Measurements from ENCODE around the gene FCER1G. TPM values are rescaled to one million over a fixed set of nuclear protein-coding genes. Genes with fewer than 3 reads are reported as not detected.

FCER1G gene
- polyA plus RNA-seq, 3 donors = 2,686 to 4,191 (median 2,715) TPM

GRCh38 chr1:161173711-161174110 lies 41.4 kb upstream of the FCER1G start:
- intact Hi-C loops (cut with micrococcal nuclease) = no loop called here
- Mint-ChIP-seq H3K4me3 (no peak overlapping the region), H3K9me3 (no peaks in the 10 kb centered on the region), H3K27ac (peak overlapping the region in 1 of 7 donors; percentile 1), H3K4me1 (peaks cover 23% of the 10 kb centered on the region), H3K27me3 (ENCODE audit: low read depth in 3 of 3) (no peaks in the 10 kb centered on the region), H3K36me3 (peaks cover 61 to 70% of the 10 kb centered on the region in 2 donors)
- no peak for TF ChIP-seq CTCF (IDR thresholded peaks at IDR 0.05)
- no peak for DNase-seq
- no peak overlapping the region for H3K27ac ChIP-seq (ENCODE audit: low read depth in 1 of 2, low read length in 2 of 2)
- H3K27me3 ChIP-seq (ENCODE audit: control insufficient read depth in 2 of 2, insufficient read depth in 2 of 2, low read length in 2 of 2) = no peaks in the 10 kb centered on the region
- H3K4me2 ChIP-seq (replicated peaks; ENCODE audit: extremely low read depth, low read length, poor library complexity, severe bottlenecking) = no peak overlapping the region
- H2AFZ ChIP-seq (ENCODE audit: insufficient read depth, low read depth, low read length, poor library complexity, severe bottlenecking) = no peak overlapping the region
- peaks cover 20 to 23% of the 10 kb centered on the region in 2 donors for H3K4me1 ChIP-seq (ENCODE audit: control insufficient read depth in 1 of 2, insufficient read depth in 2 of 2, low read length in 2 of 2)
- WGBS (ENCODE audit: insufficient coverage) = 95% methylated on average over 7 of the region's 11 CpGs
- H3K79me2 ChIP-seq (ENCODE audit: insufficient read depth, low read length) = peaks cover 19% of the 10 kb centered on the region
- no peak overlapping the region for H3K4me3 ChIP-seq (replicated peaks in 1 of 3; ENCODE audit: low read depth in 2 of 3, low read length in 3 of 3)
- no peak overlapping the region for H3K9ac ChIP-seq (ENCODE audit: insufficient read depth, low read length, poor library complexity, severe bottlenecking)
- no peaks in the 10 kb centered on the region for H3K9me3 ChIP-seq (replicated peaks in 1 of 2; ENCODE audit: control insufficient read depth in 1 of 2, insufficient read depth in 1 of 2, low read length in 2 of 2)
- H3K36me3 ChIP-seq (replicated peaks in 1 of 2; ENCODE audit: control insufficient read depth in 1 of 2, insufficient read depth in 2 of 2, low read length in 2 of 2) = peaks cover 55 to 72% of the 10 kb centered on the region in 2 donors
- H4K20me1 ChIP-seq (ENCODE audit: insufficient read depth, low read length) = no peaks in the 10 kb centered on the region

GRCh38 chr1:161174911-161175310 lies 40.2 kb upstream of the FCER1G start:
- H3K4me3 ChIP-seq (replicated peaks in 1 of 3; ENCODE audit: low read depth in 2 of 3, low read length in 3 of 3) = no peak overlapping the region
- no peaks in the 10 kb centered on the region for H3K9me3 ChIP-seq (replicated peaks in 1 of 2; ENCODE audit: control insufficient read depth in 1 of 2, insufficient read depth in 1 of 2, low read length in 2 of 2)
- 99% methylated on average over 10 of the region's 11 CpGs for WGBS (ENCODE audit: insufficient coverage)
- H4K20me1 ChIP-seq (ENCODE audit: insufficient read depth, low read length) = no peaks in the 10 kb centered on the region
- H3K4me1 ChIP-seq (ENCODE audit: control insufficient read depth in 1 of 2, insufficient read depth in 2 of 2, low read length in 2 of 2) = peaks cover 20 to 23% of the 10 kb centered on the region in 2 donors
- no peak for DNase-seq
- peak overlapping the region in 1 of 7 donors; percentile 8 for H3K27ac Mint-ChIP-seq
- H3K27me3 Mint-ChIP-seq (ENCODE audit: low read depth in 3 of 3) = no peaks in the 10 kb centered on the region
- no peaks in the 10 kb centered on the region for H3K9me3 Mint-ChIP-seq
- H3K36me3 Mint-ChIP-seq = peaks cover 55 to 61% of the 10 kb centered on the region in 2 donors
- no peak overlapping the region for H3K27ac ChIP-seq (ENCODE audit: low read depth in 1 of 2, low read length in 2 of 2)
- no peak overlapping the region for H3K4me2 ChIP-seq (replicated peaks; ENCODE audit: extremely low read depth, low read length, poor library complexity, severe bottlenecking)
- no peak overlapping the region for H3K9ac ChIP-seq (ENCODE audit: insufficient read depth, low read length, poor library complexity, severe bottlenecking)
- peaks cover 55 to 61% of the 10 kb centered on the region in 2 donors for H3K36me3 ChIP-seq (replicated peaks in 1 of 2; ENCODE audit: control insufficient read depth in 1 of 2, insufficient read depth in 2 of 2, low read length in 2 of 2)
- H3K4me1 Mint-ChIP-seq = peaks cover 23% of the 10 kb centered on the region
- H3K27me3 ChIP-seq (ENCODE audit: control insufficient read depth in 2 of 2, insufficient read depth in 2 of 2, low read length in 2 of 2) = no peaks in the 10 kb centered on the region
- H3K4me3 Mint-ChIP-seq = no peak overlapping the region
- intact Hi-C loops (cut with micrococcal nuclease) = no loop called here
- no peak overlapping the region for H2AFZ ChIP-seq (ENCODE audit: insufficient read depth, low read depth, low read length, poor library complexity, severe bottlenecking)
- TF ChIP-seq CTCF (IDR thresholded peaks at IDR 0.05) = no peak
- H3K79me2 ChIP-seq (ENCODE audit: insufficient read depth, low read length) = peaks cover 19% of the 10 kb centered on the region
